Caco-2 (cell line): Measurements from ENCODE around the gene NOL4L. TPM values are rescaled to one million over a fixed set of nuclear protein-coding genes. Genes with fewer than 3 reads are reported as not detected.

Source experiments
- BruUV-seq: library from RNA; stranded (reverse); fragments of 400-500 nt; replicated peaks from 2 replicates; lab custom pipeline; 2021; lab: Mats Ljungman, UMichigan
- CTCF ChIA-PET: fragments of 300-600 bp; sonication (Branson Sonifier 250); formaldehyde crosslinking; loops from one replicate; lab custom pipeline; 2022; ENCODE audit warnings: antibody characterized with exemption; lab: Charles Lee
- POLR2A ChIA-PET: fragments of 300-600 bp; sonication (Branson Sonifier 250); formaldehyde crosslinking; loops from one replicate; lab custom pipeline; 2022; ENCODE audit warnings: antibody characterized with exemption; lab: Charles Lee
- DNase-seq, 2 experiments: peaks; one replicate each; pipeline versions ENCODE4 v3.0.0 to v3.0.0-alpha.2; 2020 to 2022
- H3K27me3 ChIP-seq: replicated peaks from 2 replicates; pipeline ENCODE4 v1.6.0; 2011; ENCODE audit warnings: low read length; ENCODE audit not compliant: control insufficient read depth, insufficient read depth
- H3K36me3 ChIP-seq: 2 replicates; pipeline ENCODE4 v1.5.1; 2011; ENCODE audit warnings: low read length; ENCODE audit not compliant: control insufficient read depth, insufficient read depth
- H3K4me1 ChIP-seq: fragments of 250-450 bp; sonication (Bioruptor Pico); 2 replicates; pipeline ENCODE4 v1.5.1; 2020; ENCODE audit warnings: mild to moderate bottlenecking
- H3K4me3 ChIP-seq: 2 replicates; pipeline ENCODE4 v1.5.1; 2011; ENCODE audit warnings: low read depth, mild to moderate bottlenecking, control low read depth, low read length
- H3K9me3 ChIP-seq: fragments of 250-450 bp; sonication (Bioruptor Pico); 2 replicates; pipeline ENCODE4 v1.5.1; 2020; ENCODE audit warnings: mild to moderate bottlenecking, moderate library complexity
- H3K27ac Mint-ChIP-seq: one replicate; pipeline ENCODE4 v1.8.0; 2022; ENCODE audit warnings: mixed read lengths; ENCODE audit not compliant: unreplicated experiment
- H3K27me3 Mint-ChIP-seq: one replicate; pipeline ENCODE4 v1.8.0; 2022; ENCODE audit warnings: mixed read lengths; ENCODE audit not compliant: insufficient read depth, unreplicated experiment
- H3K36me3 Mint-ChIP-seq: one replicate; pipeline ENCODE4 v1.8.0; 2022; ENCODE audit warnings: mild to moderate bottlenecking, mixed read lengths; ENCODE audit not compliant: insufficient read depth, unreplicated experiment
- H3K4me1 Mint-ChIP-seq: one replicate; pipeline ENCODE4 v1.8.0; 2022; ENCODE audit warnings: low read depth, mixed read lengths; ENCODE audit not compliant: unreplicated experiment
- H3K4me3 Mint-ChIP-seq: one replicate; pipeline ENCODE4 v1.8.0; 2022; ENCODE audit warnings: mild to moderate bottlenecking, moderate library complexity, mixed read lengths; ENCODE audit not compliant: unreplicated experiment
- H3K9me3 Mint-ChIP-seq: one replicate; pipeline ENCODE4 v1.8.0; 2022; ENCODE audit warnings: mixed read lengths; ENCODE audit not compliant: unreplicated experiment
- intact Hi-C: fragments of 100-400 bp; cut with micrococcal nuclease; formaldehyde crosslinking; loops from one replicate; pipeline ENCODE4 v1.10.0; 2022; ENCODE audit not compliant: unreplicated experiment
- total RNA-seq: library from RNA; stranded (reverse); gene quantifications from 2 replicates; pipeline ENCODE4 v1.2.3, GENCODE V29; 2022
- TF ChIP-seq, protein P1 (sequence below), 2 experiments: fragments of 200-600 bp in 1 of 2; IDR thresholded peaks; 1 replicate in 1 of 2; 2 replicates in 1 of 2; pipeline versions ENCODE4 v1.5.1 to v1.8.0; 2011 to 2022; ENCODE audit warnings: antibody characterized with exemption in 1 of 2, control low read depth in 1 of 2, inconsistent platforms in 1 of 2, low read depth in 1 of 2, low read length in 1 of 2, mild to moderate bottlenecking in 1 of 2, moderate library complexity in 1 of 2; ENCODE audit not compliant: insufficient read depth in 1 of 2, severe bottlenecking in 1 of 2, unreplicated experiment in 1 of 2

The NOL4L gene
- total RNA-seq, 1 experiment from 2014 or later: 80.9 TPM

DNA sequence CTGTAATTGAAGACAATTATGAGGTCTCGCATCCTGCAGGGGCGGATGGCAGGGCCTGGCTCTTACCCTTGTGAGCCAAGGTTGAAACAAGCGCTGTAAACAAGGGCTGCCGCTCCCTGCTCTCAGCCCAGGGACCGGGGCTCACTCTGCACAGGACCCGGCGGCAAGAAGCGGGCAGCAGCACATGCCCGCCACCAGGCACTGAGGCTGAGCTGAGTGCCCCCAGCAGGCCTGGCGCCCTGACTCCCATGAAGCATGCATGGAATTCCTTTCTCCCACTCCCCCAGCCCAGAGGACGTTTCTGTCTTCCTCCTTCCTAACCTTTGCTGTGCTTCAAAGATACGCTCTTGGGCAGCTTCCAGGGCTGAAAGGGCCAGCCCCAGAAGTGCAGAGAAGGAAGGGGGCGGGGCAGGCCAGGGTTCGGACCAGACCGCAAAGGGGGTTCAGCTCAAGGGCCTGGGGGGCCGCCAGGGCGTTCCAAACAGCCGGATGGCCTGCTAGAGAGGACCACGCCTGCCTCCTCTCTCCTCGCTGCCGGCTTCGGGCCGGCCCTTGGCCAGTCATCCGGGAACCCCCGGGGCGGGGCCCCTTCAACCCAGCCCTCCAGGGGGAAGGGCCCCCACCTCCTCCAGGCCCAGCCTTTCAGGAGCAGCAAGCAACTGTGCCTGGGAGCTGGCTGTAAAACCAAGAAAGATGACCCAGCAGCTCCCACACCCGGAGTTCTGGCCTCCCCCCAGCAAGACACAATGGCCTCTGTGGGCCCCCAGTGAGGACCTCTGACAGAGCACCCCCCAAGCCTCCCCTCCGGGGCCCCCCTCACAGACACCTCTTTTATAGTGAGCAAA is 109.9 kb downstream of the NOL4L start:
- DNase-seq: peak; percentile 99 to 100
- Histone ChIP-seq H3K27me3 (no peaks in the 10 kb centered on the region), H3K9me3 (no peaks in the 10 kb centered on the region), H3K4me3 (peak overlapping the region; percentile 42), H3K36me3 (peaks cover 23% of the 10 kb centered on the region), H3K4me1 (peaks cover 79% of the 10 kb centered on the region)
- no peaks in the 10 kb centered on the region for H3K9me3 Mint-ChIP-seq
- BruUV-seq: TSS peak; percentile 51
- CTCF ChIA-PET: interaction anchor here (0.5 to 3.6 kb wide), 10 partner anchors 9 to 177 kb away, joined by 3 to 44 read pairs (median 4); no protein-coding TSS in a partner anchor
- intact Hi-C loops: loop anchor here (1.0 to 5.0 kb wide), 5 partner anchors 10 to 257 kb away; partner anchors contain the start of gene ASXL1
- H3K27ac Mint-ChIP-seq: peak overlapping the region; percentile 93
- H3K4me3 Mint-ChIP-seq: peak overlapping the region; percentile 93
- peaks cover 69% of the 10 kb centered on the region for H3K4me1 Mint-ChIP-seq
- H3K36me3 Mint-ChIP-seq: peaks cover 53% of the 10 kb centered on the region
- TF ChIP-seq, protein P1, sequence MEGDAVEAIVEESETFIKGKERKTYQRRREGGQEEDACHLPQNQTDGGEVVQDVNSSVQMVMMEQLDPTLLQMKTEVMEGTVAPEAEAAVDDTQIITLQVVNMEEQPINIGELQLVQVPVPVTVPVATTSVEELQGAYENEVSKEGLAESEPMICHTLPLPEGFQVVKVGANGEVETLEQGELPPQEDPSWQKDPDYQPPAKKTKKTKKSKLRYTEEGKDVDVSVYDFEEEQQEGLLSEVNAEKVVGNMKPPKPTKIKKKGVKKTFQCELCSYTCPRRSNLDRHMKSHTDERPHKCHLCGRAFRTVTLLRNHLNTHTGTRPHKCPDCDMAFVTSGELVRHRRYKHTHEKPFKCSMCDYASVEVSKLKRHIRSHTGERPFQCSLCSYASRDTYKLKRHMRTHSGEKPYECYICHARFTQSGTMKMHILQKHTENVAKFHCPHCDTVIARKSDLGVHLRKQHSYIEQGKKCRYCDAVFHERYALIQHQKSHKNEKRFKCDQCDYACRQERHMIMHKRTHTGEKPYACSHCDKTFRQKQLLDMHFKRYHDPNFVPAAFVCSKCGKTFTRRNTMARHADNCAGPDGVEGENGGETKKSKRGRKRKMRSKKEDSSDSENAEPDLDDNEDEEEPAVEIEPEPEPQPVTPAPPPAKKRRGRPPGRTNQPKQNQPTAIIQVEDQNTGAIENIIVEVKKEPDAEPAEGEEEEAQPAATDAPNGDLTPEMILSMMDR (IDR thresholded peaks at IDR 0.05; ENCODE audit: insufficient read depth in 1 of 2, low read depth in 1 of 2, low read length in 1 of 2, severe bottlenecking in 1 of 2, unreplicated experiment in 1 of 2): peak in 1 of 2 experiments; percentile 18
- no peaks in the 10 kb centered on the region for H3K27me3 Mint-ChIP-seq
- POLR2A ChIA-PET: interaction anchor here (0.5 to 3.6 kb wide), 8 partner anchors 9 to 902 kb away, joined by 3 to 41 read pairs (median 4); partner anchors contain the start of gene MAPRE1

DNA sequence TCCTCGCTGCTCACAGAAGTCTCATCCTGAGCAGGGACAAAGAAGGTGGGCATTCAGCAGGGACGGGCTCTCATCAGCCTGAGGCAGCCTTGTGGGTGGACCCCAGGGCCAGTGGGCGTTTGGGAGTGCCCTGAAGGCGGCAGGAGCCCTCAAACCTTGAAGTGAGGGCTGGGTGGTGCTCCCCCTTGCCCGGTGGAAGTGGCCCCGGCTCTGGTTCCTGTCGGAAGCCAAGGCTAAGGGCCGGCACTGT is 110.5 kb downstream of the NOL4L start:
- intact Hi-C loops: loop anchor here (2.0 to 5.0 kb wide), 3 partner anchors 116 to 258 kb away; partner anchors contain the start of gene ASXL1
- no peaks in the 10 kb centered on the region for H3K9me3 ChIP-seq
- peaks cover 27% of the 10 kb centered on the region for H3K36me3 ChIP-seq
- Mint-ChIP-seq H3K36me3 (peaks cover 59% of the 10 kb centered on the region), H3K9me3 (no peaks in the 10 kb centered on the region), H3K4me1 (peaks cover 67% of the 10 kb centered on the region), H3K4me3 (peak overlapping the region; percentile 93), H3K27ac (peak overlapping the region; percentile 93), H3K27me3 (no peaks in the 10 kb centered on the region)
- peaks cover 77% of the 10 kb centered on the region for H3K4me1 ChIP-seq
- DNase-seq: no peak
- no peaks in the 10 kb centered on the region for H3K27me3 ChIP-seq
- H3K4me3 ChIP-seq: peak overlapping the region; percentile 42
- POLR2A ChIA-PET: interaction anchor here (0.5 to 3.6 kb wide), 5 partner anchors 10 to 902 kb away, joined by 3 to 41 read pairs (median 4); partner anchors contain the start of gene MAPRE1
- CTCF ChIA-PET: interaction anchor here (0.8 to 3.6 kb wide), 7 partner anchors 9 to 178 kb away, joined by 3 to 44 read pairs (median 6); no protein-coding TSS in a partner anchor
- BruUV-seq: no TSS peak
- TF ChIP-seq, protein P1 (IDR thresholded peaks at IDR 0.05; ENCODE audit: insufficient read depth in 1 of 2, low read depth in 1 of 2, low read length in 1 of 2, severe bottlenecking in 1 of 2, unreplicated experiment in 1 of 2): no peak

DNA sequence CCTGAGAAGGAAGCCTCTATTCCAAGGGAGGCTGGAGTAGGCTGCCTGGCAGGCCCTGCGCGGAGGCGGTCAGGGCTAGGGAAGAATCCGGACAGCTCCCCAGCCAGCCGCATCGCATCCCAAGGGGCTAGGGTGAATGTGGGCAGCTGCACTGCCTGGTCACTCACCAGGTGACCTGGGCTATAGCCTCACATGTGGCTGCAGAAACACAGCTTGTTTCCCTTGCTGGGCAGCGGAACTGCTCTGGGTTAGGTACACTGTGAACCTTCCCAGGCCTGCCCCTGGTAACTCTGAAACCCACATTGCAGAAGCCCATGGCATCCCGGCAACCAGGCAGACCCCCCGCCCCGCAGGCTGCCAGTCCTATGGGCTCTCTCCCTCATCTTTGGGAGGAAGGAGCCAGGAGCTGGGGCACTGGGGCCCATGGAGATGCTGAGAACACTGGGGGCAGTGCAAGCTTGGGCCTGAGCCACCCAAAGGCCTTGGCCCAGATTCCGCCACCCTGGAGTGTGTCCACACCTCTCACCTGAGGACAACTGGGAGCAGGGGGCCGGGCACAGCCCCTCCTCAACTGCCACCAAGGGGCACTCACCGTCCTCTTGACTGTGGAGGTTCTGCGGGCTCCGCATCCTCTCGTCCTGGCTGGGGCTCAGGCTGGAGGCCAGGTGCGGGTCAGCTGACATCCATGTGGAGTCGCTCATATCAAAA is 111.0 kb downstream of the NOL4L start:
- peak overlapping the region; percentile 93 for H3K27ac Mint-ChIP-seq
- no TSS peak for BruUV-seq
- ChIA-PET CTCF (interaction anchor here (0.8 to 3.6 kb wide), 7 partner anchors 8 to 179 kb away, joined by 3 to 44 read pairs (median 5); no protein-coding TSS in a partner anchor), POLR2A (interaction anchor here (1.1 to 3.6 kb wide), 2 partner anchors 10 to 247 kb away, joined by 3 to 41 read pairs; no protein-coding TSS in a partner anchor)
- Histone ChIP-seq H3K36me3 (peaks cover 27% of the 10 kb centered on the region), H3K27me3 (no peaks in the 10 kb centered on the region), H3K9me3 (no peaks in the 10 kb centered on the region), H3K4me1 (peaks cover 73% of the 10 kb centered on the region), H3K4me3 (peak overlapping the region; percentile 42)
- peak in 1 of 2 experiments; percentile 64 for DNase-seq
- H3K9me3 Mint-ChIP-seq: no peaks in the 10 kb centered on the region
- no peaks in the 10 kb centered on the region for H3K27me3 Mint-ChIP-seq
- peaks cover 62% of the 10 kb centered on the region for H3K4me1 Mint-ChIP-seq
- H3K4me3 Mint-ChIP-seq: peak overlapping the region; percentile 93
- intact Hi-C loops: loop anchor here (2.0 to 5.0 kb wide), 3 partner anchors 115 to 258 kb away; partner anchors contain the start of gene ASXL1
- TF ChIP-seq, protein P1 (IDR thresholded peaks at IDR 0.05; ENCODE audit: insufficient read depth in 1 of 2, low read depth in 1 of 2, low read length in 1 of 2, severe bottlenecking in 1 of 2, unreplicated experiment in 1 of 2): no peak
- peaks cover 63% of the 10 kb centered on the region for H3K36me3 Mint-ChIP-seq
